NCI-H2171 (cell line): ENCODE data around the gene CTAG1B.
A peak's percentile ranks its signal among the peaks of the same experiment; 100 is the strongest.
"Not testable (repeated sequence)": the region's sequence is repeated elsewhere in the genome, so short reads cannot be mapped to it uniquely, and the experiment has no call there.

Experiments used
- DNase-seq: peaks from one replicate; lab custom pipeline; 2025; lab: John Stamatoyannopoulos, UW

The CTAG1B gene

GRCh38 chrX:154619182-154619581 lies at the start of gene CTAG1B:
Gene CTAG1B (minus strand): TSS chrX:154619282. CDS start chrX:154619218, 64 bp downstream.
- DNase-seq = not testable (repeated sequence)

DNA sequence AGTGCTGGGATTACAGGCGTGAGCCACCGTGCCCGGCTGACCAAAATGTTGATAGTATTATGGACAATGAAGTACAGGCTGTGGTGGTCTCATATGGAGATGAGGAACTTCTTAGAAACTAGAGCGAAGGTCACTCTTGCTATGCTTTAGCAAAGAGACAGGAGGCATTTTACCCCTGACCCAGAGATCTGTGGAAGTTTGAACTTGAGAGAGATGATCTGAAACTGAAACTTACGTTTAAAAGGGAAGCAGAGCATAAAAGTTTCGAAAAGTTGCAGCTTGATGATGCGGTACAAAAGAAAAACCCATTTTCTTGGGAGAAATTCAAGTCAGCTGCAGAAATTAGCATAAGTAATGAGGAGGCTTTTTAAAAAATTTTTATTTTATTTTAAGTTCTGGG lies 42.8 kb upstream of the CTAG1B start:
- no peak for DNase-seq

DNA sequence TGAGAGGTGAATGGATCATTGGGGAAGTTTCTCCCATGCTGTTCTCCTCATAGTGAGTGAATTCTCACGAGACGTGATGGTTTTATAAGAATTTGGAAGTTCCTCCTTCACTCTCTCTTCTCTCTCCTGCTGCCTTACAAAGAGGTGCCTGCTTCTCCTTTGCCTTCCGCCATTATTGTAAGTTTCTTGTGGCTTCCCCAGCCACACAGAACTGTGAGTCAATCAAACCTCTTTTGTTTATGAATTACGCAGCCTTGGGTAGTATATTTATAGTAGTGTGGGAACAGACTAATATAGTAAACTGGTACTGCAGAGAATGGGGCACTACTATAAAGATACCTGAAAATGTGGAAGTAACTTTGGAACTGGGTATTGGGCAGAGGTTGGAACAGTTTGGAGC lies 42.1 kb upstream of the CTAG1B start:
- no peak for DNase-seq

GRCh38 chrX:154660541-154660940 lies 41.5 kb upstream of the CTAG1B start:
- DNase-seq = no peak

- DNase-seq = no peak
These were observed 39.9 kb upstream of the CTAG1B start for GRCh38 chrX:154658957-154659356.

GRCh38 chrX:154658187-154658586 lies 39.1 kb upstream of the CTAG1B start:
- DNase-seq = no peak

- no peak for DNase-seq
These were observed 38.2 kb upstream of the CTAG1B start for GRCh38 chrX:154657226-154657805.

GRCh38 chrX:154655786-154656185 lies 36.7 kb upstream of the CTAG1B start:
- no peak for DNase-seq

- DNase-seq = no peak
These were observed 36.3 kb upstream of the CTAG1B start for GRCh38 chrX:154655346-154655745.

DNA sequence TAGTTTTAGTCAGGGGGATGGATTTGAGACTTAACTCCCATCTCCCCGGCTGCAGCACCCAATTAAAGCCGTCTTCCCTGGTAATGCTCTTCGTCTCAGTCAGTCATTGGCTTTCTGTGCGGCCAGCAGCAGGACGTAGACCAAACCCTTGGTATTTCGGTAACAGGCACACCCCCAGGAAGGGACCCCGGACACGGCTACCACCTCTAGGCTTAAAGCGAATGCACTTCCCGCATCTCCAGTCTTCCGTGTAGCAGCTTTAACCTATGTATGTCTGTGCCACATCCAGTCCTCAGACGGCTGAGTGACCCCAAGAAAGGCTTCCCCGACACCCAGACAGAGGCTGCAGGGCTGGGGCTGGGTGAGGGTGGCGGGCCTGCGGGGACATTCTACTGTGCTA lies 35.8 kb upstream of the CTAG1B start:
- DNase-seq = no peak

DNA sequence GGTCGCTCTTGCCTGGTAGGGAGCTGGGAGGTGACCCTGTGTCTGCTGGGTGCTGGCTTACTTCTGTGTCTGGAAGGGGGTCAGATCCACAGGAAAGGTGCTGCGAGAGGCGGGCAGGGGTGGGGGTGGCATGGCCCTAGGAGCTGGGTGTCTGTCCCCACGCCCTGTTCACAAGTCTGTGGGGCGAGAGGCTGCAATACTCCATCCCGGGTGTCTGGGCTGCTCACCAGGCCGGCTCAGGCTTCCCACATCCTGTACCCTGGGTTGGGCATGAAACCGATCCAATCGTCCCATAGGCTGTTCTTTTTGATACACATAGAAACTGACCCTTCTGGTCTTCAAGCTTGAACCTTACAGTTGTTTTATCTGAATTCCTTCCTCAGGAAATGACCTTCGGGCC lies 35.3 kb upstream of the CTAG1B start:
- DNase-seq = no peak

- DNase-seq = not testable (repeated sequence)
These were observed 34.3 kb upstream of the CTAG1B start, which contains the start of gene CTAG2 for GRCh38 chrX:154653413-154653812. Gene CTAG2 (minus strand): TSS chrX:154653579. CDS start chrX:154653515, 64 bp downstream.

- DNase-seq = no peak
These were observed 33.9 kb upstream of the CTAG1B start for GRCh38 chrX:154653048-154653401.

- no peak for DNase-seq
These were observed 33.4 kb upstream of the CTAG1B start for GRCh38 chrX:154652311-154653047.

- no peak for DNase-seq
These were observed 31.1 kb upstream of the CTAG1B start for GRCh38 chrX:154650221-154650510.

- no peak for DNase-seq
These were observed 30.6 kb upstream of the CTAG1B start for GRCh38 chrX:154649503-154650220.

DNA sequence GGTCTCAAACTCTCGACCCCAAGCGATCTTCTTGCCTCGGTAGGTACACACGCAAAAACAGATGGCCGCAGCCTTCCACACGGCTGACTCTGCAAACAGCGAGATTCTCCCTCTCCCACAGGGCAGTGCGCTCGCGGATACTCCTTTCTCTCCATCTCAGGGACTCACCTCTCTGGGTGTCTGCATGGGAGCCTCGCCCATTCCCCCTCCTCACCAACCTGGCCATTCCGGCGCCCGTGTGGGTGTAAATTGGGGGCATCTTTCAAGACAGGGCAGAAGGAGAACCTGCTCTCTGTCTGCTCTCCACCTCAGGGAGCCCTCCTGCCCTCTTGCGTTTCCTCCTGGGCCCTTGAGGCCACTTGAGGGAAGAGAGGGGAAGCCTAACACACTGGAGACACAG lies 29.8 kb upstream of the CTAG1B start:
- peak; percentile 7 for DNase-seq

DNA sequence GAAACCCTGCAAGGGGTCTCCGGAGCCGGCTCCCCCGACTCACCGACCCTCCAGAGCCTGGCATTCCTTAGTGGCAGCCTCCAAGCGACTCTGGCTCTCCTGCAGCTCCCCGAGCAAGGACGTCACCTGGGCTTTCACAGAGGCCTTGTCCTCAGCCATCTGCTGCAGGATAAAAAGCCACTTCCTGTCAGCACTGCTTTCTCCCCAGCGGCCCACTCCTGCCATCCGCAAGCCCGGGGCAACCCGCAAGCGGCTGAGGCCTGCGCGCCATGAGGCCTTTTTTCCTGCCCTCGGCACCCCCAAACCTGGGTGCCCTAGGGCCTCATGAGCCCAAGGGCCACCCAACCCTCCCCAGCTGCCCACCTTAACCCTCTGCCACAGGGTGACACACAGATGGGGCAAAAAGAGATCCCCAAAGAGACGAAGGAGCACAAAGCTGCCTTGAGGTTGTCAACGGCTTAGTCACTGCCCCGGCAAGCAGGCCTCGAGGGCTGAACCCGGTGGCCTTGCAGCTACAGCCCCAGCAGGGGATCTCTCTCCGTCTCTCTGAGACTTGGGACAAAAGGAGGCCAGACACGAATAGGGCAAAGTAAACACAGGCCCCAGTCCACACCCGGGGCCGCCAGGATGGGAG lies 26.8 kb upstream of the CTAG1B start:
- not testable (repeated sequence) for DNase-seq

DNA sequence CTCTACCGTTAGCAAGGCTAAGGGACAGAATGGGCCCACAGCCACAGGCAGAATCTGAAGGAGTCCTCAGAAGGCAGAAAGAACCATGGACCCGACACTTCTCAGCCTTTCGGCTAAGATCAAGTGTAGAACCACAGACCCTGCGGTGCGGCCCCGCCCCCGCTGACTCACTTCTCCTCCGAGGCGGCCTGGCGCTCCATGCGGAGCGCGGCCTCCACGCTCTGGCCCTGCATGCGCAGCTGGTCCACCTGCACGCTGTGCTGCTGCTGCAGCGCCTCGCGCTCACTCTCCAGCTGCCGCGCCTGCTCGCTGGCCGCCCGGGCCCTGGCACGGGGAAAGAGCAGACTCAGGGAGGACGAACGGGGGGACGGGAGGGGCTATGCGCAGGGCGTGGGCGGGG lies 24.6 kb upstream of the CTAG1B start:
- DNase-seq = not testable (repeated sequence)

DNA sequence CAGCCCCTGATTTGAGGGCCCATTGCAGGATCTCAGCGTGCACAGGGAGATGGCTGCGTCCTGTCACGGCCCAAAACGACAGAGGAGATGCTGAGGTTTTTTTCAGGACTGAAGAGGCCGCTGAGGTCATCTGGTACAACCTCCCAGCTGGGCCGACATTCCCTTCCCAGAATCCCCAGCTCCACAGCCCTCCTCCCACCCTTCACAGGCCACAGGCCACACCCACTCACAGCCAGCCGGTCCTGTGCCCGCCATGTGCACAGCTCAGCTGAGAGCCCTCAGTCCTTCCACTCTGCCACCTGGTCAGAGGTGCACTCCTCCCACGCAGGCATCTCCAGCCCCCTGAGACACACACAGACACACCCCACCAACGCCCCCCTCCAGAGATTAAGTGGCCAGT lies 22.7 kb upstream of the CTAG1B start:
- DNase-seq = not testable (repeated sequence)

- not testable (repeated sequence) for DNase-seq
These were observed 14.6 kb upstream of the CTAG1B start for GRCh38 chrX:154633661-154634060.

DNA sequence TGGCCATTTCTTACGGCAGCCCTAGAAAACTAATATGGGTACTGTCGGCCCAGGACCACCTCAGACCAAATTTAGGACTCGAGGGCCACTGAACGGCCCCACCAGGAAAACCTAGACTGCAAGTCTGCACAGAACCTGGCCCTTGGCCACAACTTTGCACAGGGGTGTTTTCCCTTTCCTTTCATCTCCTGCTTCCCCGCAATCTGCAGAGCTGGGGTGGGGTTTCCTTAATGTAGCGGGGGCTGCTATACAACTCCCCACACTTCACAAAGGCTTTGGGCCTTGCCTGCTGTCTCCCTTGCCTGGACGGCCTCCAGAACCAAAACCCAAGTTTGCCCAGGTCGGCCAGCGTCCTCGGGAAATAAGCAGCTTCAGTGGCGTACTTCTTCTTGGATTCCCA lies 11.9 kb upstream of the CTAG1B start:
- not testable (repeated sequence) for DNase-seq

GRCh38 chrX:154628960-154629359 lies 9.9 kb upstream of the CTAG1B start:
- not testable (repeated sequence) for DNase-seq
